HG03196 (cell line): ENCODE data around the gene CHST1.

Experiments used
- ATAC-seq: cut with Tn5 transposase; IDR thresholded peaks from one replicate; pipeline ENCODE4 v1.9.1; 2021; ENCODE audit not compliant: unreplicated experiment

The CHST1 gene

DNA sequence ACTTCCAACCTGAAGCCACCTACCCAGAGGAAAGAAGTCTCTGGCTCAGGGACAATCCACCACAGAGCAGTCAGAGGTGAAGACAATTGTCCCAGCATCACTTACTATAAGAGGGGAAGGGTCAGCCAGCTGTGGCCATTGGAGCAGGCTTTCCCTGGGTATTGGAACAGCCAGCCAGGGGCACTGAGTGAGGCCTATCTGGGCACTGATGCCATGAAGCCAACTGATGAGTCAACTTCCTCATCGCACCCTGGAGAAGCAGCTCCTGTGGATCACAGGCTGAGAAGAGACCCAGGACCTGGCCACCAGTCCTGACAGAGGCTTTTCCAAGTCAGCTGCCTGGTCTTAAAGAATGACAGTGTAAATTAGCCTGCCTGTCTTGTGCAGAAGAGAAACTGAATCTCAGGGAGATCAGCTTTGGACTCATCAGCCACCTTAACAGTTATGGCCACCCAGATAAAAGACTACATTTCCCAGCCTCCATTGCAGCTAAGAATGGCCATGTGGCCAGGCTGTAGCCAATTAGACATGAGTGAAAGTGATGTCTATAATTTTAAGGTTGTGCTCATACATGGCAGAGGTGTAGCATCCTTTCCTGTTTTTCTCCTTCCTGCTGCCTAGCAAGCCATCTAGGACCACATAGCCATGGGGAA, 19.0 kb downstream of the CHST1 start:
- ATAC-seq: no peak

DNA sequence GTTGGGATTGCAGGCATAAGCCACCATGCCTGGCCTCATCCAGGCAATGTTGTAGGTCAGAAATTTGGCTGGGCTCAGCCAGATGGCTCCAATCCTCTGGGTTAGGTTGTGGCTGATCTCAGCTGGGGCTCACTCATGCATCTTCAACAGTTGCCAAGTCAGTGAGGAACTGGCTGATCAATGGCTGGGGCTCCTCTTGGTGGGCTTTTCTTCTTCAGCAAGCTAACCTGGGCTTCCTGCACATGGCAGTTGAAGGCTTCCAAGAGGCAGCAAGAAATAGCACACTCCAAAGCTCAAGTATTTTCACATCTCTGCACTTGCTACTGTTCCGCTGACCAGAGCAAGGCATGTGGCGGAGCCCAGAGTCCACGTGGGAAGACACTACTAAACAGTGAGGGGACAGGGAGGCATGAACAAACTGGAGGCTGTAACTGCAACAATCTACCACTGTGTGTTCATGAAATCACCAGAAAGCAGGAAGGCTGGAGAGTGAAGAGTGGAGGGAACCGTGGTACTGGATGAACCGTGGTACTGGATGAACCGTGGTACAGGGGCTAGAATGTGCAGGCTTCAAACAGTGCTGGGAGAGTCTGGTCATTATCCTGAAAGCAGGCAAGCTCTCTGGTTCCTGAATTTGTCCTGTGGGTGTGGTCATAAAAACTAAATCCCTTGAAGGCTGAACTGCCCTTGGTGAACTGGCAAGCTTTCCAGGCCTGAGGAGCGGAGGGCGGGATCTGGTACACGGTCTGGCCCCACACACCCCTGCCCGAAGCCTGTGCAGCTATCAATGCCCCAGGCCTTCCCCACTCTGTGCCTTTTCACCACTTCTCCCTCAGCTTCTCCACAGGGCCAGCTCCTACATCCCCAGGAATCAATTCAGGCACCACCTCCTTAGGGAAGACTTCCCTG, 20.2 kb downstream of the CHST1 start:
- ATAC-seq: no peak

GRCh38 chr11:45643598-45644260, 21.7 kb downstream of the CHST1 start:
- no peak for ATAC-seq

DNA sequence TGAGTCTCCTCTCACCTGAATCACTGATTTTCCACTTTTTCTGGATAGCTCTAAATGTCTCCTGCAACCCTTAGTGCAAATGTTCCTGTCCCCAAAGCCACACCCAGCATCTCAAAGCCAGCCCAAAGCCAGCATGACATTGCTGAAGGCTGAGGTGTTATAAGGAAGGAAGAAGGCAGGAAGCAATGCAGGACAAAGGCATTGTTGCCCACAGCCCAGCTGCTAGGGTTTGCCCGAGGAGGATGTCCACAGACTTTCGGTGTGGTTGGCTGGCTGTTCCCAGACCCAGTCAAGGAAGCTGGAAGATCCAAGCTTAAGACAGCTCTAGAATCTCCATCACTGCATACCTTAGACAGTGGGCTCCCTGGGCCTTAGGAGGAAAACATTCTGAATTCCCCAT, 23.5 kb downstream of the CHST1 start:
- ATAC-seq: no peak

DNA sequence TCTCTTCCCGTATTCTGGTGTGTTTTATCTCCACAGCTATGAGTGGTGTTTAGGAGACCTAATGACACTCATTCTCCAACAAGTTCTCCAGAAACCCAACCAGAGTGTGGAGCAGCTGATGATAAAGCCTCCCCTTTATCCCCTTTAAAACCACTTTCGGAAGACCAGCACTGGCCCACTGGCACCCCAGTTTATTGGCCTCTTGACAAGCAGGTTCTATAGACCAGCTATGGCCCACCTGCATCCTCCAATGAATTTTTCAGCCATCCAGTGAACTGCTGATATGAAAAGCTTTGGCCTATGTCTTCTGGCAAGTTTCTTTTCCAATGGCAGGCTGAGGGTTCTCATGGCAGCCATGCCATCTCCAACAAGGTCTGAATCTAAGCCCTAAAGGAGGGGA, 27.4 kb downstream of the CHST1 start:
- ATAC-seq: no peak

GRCh38 chr11:45635907-45636306, 29.5 kb downstream of the CHST1 start:
- no peak for ATAC-seq

- ATAC-seq: no peak
Observed at GRCh38 chr11:45625611-45626010, 39.8 kb downstream of the CHST1 start.

DNA sequence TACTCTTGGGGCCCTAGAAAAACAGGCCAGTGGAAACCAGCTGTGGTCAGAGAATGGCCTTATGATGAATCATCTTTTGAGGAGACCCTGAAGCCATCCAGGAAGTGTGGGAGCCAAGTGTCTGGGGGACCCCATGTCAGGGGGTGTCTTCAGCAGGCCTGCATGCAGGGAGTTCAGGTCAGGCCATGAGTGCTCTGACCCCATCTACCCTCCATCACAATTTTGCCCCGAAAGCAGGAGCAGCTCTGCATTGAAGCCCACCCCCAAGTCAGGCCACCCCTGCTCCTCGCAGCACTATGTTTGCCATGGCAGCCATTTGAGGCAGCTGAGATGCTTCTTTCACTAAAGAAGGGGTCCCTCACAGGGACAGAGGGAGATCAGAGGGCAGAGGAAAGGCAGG, 41.3 kb downstream of the CHST1 start:
- no peak for ATAC-seq

DNA sequence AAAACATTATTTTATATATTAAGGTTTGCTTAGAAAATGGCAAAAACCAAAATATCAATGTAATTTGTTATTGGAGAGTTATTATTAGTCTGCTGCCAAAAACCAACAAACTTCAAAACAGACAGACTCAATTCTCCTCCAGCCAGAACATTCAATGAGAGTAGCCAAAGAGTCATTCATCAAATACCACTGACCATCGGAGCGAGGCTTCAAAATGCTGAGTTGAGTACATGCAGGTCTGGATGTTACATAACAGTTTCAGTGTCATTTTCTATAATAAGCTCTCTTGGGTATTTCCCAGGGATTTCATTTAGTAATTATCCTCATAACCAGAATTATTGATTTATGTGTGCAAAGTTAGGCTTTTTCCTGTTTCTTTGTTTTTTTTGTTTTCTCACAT, 42.6 kb downstream of the CHST1 start:
- no peak for ATAC-seq

DNA sequence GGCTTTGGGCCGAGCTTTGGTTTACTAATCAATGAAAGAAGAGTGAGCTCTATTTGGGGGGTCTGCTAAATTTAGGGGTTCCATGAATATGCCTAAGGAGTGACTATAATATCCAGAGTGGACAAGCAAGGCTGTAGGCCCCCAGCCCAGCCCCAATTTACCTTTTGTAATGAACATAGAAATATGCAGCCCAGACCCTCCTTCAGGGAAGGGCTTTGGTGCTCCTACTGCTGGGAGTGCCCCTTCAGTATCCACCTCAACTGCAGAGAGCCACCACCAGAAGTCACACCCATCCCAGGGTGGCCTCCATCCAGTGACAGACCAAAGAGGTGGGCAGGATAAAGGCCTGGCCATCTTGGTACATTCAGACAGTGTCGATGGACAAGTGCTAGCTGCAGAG, 43.1 kb downstream of the CHST1 start:
- ATAC-seq: no peak

DNA sequence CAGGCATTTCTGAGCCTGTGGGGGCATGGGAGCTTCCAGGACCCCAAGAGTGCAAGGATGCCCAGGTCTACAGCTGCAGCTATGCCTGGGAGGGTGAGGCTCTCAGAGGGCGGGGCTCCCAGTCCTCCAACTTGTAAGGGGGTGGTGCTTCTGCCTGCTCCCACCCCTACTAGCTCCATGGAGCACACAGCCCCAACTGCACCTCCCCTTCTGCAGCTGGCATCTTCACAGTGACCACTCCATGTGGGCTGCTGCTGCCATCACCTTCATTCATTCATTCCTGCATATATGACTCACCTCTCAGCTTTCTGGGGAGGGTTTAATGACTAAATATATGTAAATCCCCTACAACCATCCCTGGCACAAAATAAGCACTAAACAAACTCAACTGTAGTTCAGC, 43.8 kb downstream of the CHST1 start:
- ATAC-seq: no peak

GRCh38 chr11:45620243-45620642, 45.2 kb downstream of the CHST1 start:
- no peak for ATAC-seq

DNA sequence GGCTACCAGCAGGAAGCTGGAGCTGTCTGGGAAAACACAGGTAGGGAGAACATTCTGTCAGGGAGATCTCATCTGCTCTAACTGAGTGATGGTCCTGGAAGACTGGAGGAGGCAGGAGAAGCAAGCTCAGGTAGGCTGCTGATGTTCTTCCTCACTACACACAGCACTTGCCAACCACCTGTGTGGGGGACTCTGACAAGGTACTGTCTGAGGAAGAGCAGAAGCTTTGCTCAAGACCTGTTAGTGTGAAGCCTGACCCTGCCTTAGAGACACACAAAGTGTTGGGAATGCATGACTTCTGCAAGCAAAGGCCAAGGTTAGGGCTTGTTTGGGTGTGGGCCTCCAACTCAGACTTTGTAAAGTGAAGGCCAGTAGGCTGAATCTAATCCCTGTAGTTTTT, 46.5 kb downstream of the CHST1 start:
- no peak for ATAC-seq

GRCh38 chr11:45617871-45618601, 47.4 kb downstream of the CHST1 start:
- ATAC-seq: no peak

GRCh38 chr11:45616802-45617549, 48.4 kb downstream of the CHST1 start:
- no peak for ATAC-seq

DNA sequence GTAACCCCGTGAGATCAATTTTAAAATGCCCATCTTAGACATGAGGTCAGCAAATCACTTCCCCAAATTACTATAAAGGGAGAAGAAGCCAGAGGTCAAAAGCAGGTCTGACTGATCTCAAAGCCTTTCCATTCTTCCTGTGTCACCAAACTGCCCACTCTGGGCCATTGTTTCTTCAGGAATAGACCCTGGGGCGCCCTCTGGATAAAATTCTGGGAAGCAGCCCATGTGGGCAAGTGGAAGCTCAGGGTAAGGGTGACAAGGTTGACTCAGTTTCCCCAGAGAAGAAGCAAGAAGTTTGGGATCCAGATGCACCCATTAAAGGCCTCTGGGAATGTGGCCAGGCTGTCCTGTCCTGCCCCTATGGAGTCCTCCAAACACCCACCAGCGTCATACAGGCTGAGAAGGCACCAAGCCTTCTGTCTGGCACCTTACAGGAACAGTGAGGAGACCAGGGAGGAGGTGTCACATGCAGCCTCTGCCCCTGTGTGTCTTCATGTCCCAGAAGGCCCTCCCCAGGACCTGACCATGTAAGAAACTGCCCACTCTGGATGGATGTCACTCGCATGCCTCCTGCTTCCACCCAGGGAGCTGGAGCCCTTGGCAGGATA, 50.1 kb downstream of the CHST1 start:
- ATAC-seq: no peak

DNA sequence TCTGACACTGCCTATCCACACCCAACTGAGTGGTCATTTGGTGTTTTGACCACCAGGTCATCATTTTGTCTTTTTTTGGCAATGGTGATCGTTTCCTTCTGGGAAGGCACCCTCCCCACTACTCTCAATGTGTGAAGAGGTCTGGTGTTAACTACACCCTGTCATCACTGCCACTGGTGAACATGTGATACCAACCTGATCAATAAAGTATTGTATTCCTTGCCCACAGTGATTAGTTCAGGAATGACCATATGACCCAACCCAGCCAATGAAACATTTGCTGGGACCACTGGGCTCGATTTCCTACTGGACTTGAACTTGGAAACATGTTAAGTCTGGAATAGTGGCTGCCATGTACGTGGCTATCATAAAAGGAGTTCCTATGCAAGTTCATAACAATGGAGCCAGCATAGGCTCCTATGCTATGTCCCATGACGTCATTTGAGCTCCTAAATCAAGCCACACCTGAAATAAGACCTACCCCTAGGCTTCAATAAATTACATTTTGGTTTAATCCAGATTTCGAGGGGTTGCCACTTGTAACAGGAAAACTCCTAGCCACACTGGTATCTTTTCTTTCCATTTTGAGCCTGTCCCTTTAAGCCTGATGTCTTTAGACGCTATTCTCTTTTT, 51.1 kb downstream of the CHST1 start:
- ATAC-seq: no peak

DNA sequence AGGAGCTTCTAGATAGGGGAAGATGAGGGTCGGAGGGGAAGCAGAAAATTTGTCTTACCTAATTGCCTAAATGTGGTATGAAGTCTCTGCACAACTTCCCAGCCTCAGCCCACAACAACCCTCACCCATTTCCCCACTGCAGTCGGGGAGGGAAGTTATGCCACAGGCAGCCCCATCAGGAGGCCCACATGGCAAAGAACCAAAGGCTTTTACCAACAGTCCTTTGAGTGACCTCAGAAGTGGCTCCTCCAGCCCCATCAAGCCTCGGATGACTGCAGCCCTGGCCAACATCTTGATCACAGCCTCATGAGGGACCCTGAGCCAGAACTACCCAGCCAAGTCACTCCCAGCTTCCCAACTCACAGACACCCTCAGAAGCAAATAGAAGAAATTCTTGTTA, 54.8 kb downstream of the CHST1 start:
- ATAC-seq: no peak

- ATAC-seq: no peak
Observed at GRCh38 chr11:45609902-45610301, 55.5 kb downstream of the CHST1 start.

GRCh38 chr11:45609337-45609736, 56.1 kb downstream of the CHST1 start:
- no peak for ATAC-seq
